Fibroblast of lung (primary cell): ENCODE results near the gene CLEC17A.

ENCODE experiments used
- EZH2 ChIP-seq: IDR thresholded peaks from 2 replicates; pipeline ENCODE4 v1.5.1; 2012; ENCODE audit warnings: low read length, control low read depth, mild to moderate bottlenecking; ENCODE audit errors: missing control alignments
- TF ChIP-seq, protein P1 (sequence below), 2 donors: IDR thresholded peaks in 1 of 2; conservative IDR thresholded peaks in 1 of 2; 1 replicate in 1 of 2; 2 replicates in 1 of 2; pipeline ENCODE4 v1.5.1; 2011 to 2012; ENCODE audit warnings: low read length in 2 of 2, control low read depth in 1 of 2, inconsistent platforms in 1 of 2, low read depth in 1 of 2, mild to moderate bottlenecking in 1 of 2

DNA sequence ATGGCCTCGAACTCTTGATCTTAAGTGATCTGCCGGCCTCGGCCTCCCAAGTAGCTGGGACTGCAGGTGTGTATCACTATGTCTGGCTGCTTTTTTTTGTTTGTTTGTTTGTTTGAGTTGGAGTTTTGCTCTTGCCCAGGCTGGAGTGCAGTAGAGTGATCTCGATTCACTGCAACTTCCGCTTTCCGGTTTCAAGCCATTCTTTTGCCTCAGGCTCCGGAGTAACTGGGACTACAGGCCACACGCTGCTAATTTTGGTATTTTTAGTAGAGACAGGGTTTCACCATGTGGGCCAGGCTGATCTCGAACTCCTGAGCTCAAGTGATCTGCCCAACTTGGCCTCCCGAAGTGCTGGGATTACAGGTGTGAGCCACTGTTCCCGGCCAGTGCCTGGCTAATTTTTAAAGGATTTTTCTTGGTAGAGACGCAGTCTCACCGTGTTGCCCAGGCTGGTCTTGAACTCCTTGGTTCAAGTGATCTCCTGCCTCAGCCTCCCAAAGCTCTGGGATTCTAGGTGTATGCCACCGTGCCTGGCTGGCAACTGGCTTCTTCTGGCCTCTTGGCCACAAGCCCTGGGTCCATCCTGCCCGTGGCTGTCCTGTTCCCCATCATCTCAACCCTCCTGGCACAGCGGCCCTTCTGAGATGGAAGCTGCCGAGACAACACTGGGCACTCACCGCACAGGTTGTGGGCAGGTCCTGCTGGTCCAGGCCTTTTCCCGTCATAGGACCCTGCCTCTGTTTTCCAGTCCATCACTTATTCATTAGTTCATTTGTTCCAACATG is 42.0 kb upstream of the CLEC17A start:
- TF ChIP-seq, protein P1, sequence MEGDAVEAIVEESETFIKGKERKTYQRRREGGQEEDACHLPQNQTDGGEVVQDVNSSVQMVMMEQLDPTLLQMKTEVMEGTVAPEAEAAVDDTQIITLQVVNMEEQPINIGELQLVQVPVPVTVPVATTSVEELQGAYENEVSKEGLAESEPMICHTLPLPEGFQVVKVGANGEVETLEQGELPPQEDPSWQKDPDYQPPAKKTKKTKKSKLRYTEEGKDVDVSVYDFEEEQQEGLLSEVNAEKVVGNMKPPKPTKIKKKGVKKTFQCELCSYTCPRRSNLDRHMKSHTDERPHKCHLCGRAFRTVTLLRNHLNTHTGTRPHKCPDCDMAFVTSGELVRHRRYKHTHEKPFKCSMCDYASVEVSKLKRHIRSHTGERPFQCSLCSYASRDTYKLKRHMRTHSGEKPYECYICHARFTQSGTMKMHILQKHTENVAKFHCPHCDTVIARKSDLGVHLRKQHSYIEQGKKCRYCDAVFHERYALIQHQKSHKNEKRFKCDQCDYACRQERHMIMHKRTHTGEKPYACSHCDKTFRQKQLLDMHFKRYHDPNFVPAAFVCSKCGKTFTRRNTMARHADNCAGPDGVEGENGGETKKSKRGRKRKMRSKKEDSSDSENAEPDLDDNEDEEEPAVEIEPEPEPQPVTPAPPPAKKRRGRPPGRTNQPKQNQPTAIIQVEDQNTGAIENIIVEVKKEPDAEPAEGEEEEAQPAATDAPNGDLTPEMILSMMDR (conservative IDR thresholded peaks at IDR 0.05 in 1 of 2, IDR thresholded peaks at IDR 0.05 in 1 of 2; ENCODE audit: low read depth in 1 of 2, low read length in 2 of 2), result no peak
- no peak for TF ChIP-seq EZH2
